Measurements from ENCODE around the gene TOR1AIP2.

TOR1AIP2 gene

GRCh38 chr1:179826626-179827280, 50.9 kb downstream of the TOR1AIP2 start:
- no peak for DNase-seq (ENCODE audit: extremely low read depth in 1 of 2, low read depth in 1 of 2)

- no peak for DNase-seq (ENCODE audit: extremely low read depth in 1 of 2, low read depth in 1 of 2)
Observed at GRCh38 chr1:179825798-179826460, 51.7 kb downstream of the TOR1AIP2 start.

GRCh38 chr1:179825206-179825605, 52.4 kb downstream of the TOR1AIP2 start:
- DNase-seq (ENCODE audit: extremely low read depth in 1 of 2, low read depth in 1 of 2): no peak

- no peak for DNase-seq (ENCODE audit: extremely low read depth in 1 of 2, low read depth in 1 of 2)
Observed at GRCh38 chr1:179824265-179824664, 53.3 kb downstream of the TOR1AIP2 start.

GRCh38 chr1:179823693-179824092, 53.9 kb downstream of the TOR1AIP2 start:
- DNase-seq (ENCODE audit: extremely low read depth in 1 of 2, low read depth in 1 of 2): no peak

GRCh38 chr1:179822065-179822464, 55.5 kb downstream of the TOR1AIP2 start:
- DNase-seq (ENCODE audit: extremely low read depth in 1 of 2, low read depth in 1 of 2): no peak

- DNase-seq (ENCODE audit: extremely low read depth in 1 of 2, low read depth in 1 of 2): no peak
Observed at GRCh38 chr1:179821524-179821923, 56.1 kb downstream of the TOR1AIP2 start.

- no peak for DNase-seq (ENCODE audit: extremely low read depth in 1 of 2, low read depth in 1 of 2)
Observed at GRCh38 chr1:179820226-179820970, 57.2 kb downstream of the TOR1AIP2 start.

- DNase-seq (ENCODE audit: extremely low read depth in 1 of 2, low read depth in 1 of 2): no peak
Observed at GRCh38 chr1:179818743-179819173, 58.8 kb downstream of the TOR1AIP2 start.

- DNase-seq (ENCODE audit: extremely low read depth in 1 of 2, low read depth in 1 of 2): no peak
Observed at GRCh38 chr1:179818260-179818659, 59.3 kb downstream of the TOR1AIP2 start.

- no peak for DNase-seq (ENCODE audit: extremely low read depth in 1 of 2, low read depth in 1 of 2)
Observed at GRCh38 chr1:179817789-179818188, 59.8 kb downstream of the TOR1AIP2 start.

- no peak for DNase-seq (ENCODE audit: extremely low read depth in 1 of 2, low read depth in 1 of 2)
Observed at GRCh38 chr1:179817056-179817455, 60.5 kb downstream of the TOR1AIP2 start.

- no peak for DNase-seq (ENCODE audit: extremely low read depth in 1 of 2, low read depth in 1 of 2)
Observed at GRCh38 chr1:179816196-179816960, 61.2 kb downstream of the TOR1AIP2 start.

GRCh38 chr1:179815641-179816040, 62.0 kb downstream of the TOR1AIP2 start:
- DNase-seq (ENCODE audit: extremely low read depth in 1 of 2, low read depth in 1 of 2): no peak

- no peak for DNase-seq (ENCODE audit: extremely low read depth in 1 of 2, low read depth in 1 of 2)
Observed at GRCh38 chr1:179814546-179814838, 63.1 kb downstream of the TOR1AIP2 start.

GRCh38 chr1:179813626-179814545, 63.7 kb downstream of the TOR1AIP2 start:
- no peak for DNase-seq (ENCODE audit: extremely low read depth in 1 of 2, low read depth in 1 of 2)

GRCh38 chr1:179812501-179813292, 64.9 kb downstream of the TOR1AIP2 start:
- no peak for DNase-seq (ENCODE audit: extremely low read depth in 1 of 2, low read depth in 1 of 2)

GRCh38 chr1:179810367-179810715, 67.3 kb downstream of the TOR1AIP2 start:
- DNase-seq (ENCODE audit: extremely low read depth in 1 of 2, low read depth in 1 of 2): no peak

- DNase-seq (ENCODE audit: extremely low read depth in 1 of 2, low read depth in 1 of 2): peak; percentile 24 to 37
Observed at GRCh38 chr1:179809506-179810366, 67.9 kb downstream of the TOR1AIP2 start.

All from stimulated activated CD8-positive, alpha-beta memory T cell treated with anti-CD3 and anti-CD28 coated beads, Interleukin-7, amount 100 ng/mL, for 48 hours (primary cell).